Eye (tissue), 1 donor: ENCODE data around the gene SCAMP3.
"Not testable (repeated sequence)": the region's sequence is repeated elsewhere in the genome, so short reads cannot be mapped to it uniquely, and the experiment has no call there.

Experiments used
- DNase-seq: peaks from one replicate; pipeline ENCODE4 v3.0.0-alpha.2; 2015

Gene SCAMP3

DNA sequence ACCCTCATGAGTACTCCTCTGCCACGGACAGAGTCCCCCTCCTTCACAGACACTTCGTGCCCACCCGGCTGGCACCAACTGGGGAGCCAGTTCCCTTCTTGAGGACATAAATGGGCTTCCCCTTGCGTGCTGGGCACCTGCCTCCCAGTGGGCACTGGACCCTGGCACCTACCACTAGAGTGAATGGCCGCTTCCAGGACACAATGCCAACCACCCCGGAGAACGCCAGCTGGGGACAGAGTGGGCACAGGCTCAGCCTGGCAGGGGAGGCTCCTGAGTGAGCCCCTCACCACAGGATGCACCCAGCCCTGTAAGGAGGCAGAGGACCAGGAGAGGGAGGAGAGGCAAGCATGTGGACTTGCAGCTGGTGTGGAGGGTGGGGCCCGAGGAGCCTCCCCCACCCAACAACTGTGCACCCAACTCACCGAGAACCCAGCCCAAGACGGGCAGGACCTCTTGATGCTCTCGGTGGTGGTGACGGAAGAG, 7.9 kb downstream of the SCAMP3 start:
- no peak for DNase-seq

DNA sequence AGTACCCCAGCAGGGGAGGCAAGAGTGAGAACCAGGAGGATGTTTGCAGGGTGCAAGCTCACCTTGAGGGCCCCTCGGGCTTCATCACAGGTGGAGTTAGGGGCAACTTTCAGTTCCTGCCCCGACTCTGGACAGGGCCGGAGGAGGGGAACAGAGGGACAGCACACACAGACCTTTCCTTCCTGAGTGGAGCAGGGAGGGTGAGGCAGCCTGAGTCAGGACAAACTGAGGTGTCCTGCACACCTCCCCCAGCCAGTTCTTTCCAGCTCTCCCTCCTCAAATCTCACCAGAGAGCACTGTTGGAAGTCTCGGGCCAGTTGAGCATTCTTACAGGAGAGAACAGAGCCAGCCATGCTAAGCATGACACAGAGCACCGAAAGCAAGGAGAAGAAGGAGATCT, 8.4 kb downstream of the SCAMP3 start:
- no peak for DNase-seq

DNA sequence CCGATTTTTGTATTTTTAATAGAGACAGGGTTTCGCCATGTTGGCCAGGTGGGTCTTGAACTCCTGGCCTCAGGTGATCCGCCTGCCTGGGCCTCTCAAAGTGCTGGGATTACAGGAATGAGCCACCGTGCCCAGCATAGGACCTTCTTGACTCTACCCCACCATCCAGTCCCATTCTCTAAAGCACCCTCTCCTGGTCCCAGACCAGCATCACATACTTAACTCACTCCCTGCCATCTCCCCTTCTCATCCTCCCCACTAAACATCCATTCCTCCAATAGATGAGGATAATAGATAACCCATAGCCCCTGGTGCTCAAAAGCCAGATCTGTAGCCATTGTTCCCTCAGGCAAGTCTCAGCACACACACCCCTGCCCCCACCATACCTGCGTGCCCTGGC, 9.0 kb downstream of the SCAMP3 start:
- no peak for DNase-seq

DNA sequence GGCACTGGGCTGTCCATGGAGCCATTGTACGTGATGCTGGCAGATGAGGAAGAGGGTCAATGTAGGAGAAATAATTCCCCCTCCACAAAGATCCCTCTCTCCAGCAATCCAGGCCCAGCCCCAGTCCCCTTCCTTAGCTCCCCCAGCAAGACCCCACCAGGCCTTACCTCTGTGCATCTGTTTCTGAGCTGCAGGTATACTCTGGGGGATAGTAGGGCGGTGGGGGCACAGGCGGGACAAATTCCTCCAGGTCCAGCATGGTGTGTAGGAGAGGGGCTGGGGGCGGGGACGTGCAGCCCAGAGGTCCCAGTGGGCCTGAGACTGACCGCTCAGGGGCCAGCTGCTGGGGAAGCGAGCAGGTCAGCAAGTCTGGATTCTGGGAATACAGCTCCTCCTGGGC, 10.6 kb downstream of the SCAMP3 start:
- DNase-seq, result no peak

DNA sequence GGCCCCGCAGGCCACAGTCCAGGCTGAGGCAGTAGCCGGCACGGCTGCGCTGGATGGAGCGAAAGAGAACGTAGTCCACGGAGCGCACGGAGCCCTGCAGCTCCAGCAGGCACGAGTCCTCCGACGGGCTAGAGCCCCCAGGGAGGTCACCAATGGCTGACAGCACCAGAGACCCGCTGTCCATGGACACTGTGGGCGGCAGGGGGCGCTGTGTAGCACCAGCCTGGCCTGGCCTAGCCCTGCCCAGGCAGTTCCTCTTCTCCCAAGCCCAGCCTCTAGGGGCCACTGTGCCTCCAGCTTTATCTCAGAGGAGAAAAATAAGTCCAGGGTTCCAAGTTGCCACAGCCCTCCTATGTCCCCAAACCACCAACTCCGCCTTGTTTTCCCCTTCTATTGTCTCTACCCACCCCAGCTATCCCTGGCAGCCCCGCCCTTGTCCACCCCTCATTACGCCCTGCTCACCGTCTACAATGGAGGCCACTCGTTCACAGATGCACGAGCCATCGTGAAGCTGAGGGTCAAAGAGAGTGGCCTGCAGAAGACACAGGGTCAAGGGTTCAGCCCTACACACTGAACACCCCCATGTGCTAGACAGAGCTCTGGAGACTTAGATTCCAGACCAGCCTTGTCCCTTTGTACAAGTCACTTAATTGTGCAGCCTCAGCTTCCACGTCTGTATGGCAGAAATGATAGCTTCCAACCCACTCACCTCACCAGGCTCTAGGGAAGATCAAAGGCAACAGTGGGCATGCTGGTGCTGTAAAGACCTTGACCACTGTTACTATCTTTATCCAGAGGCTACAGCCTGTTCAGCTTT, 11.3 kb downstream of the SCAMP3 start:
- DNase-seq, result peak; percentile 98

DNA sequence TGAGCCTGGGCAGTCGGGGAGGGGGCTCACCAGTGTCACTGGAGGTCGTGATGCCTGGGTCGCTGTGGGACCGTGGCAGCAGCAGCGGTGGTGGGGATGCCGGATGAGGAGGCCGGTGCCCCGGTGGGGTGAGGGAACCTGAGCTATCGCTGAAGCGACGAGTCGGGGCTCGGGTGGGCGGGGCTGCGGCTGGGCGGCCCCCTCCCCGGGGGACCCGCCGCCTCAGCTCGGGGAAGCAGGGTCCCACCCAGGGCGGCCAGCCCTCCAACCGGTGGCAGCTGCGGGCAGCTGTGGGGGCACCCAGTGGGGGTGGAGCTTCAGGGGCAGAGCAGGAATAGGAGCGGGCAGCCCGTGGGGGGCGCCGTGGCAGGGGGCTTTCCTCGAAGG, 11.9 kb downstream of the SCAMP3 start:
- no peak for DNase-seq

DNA sequence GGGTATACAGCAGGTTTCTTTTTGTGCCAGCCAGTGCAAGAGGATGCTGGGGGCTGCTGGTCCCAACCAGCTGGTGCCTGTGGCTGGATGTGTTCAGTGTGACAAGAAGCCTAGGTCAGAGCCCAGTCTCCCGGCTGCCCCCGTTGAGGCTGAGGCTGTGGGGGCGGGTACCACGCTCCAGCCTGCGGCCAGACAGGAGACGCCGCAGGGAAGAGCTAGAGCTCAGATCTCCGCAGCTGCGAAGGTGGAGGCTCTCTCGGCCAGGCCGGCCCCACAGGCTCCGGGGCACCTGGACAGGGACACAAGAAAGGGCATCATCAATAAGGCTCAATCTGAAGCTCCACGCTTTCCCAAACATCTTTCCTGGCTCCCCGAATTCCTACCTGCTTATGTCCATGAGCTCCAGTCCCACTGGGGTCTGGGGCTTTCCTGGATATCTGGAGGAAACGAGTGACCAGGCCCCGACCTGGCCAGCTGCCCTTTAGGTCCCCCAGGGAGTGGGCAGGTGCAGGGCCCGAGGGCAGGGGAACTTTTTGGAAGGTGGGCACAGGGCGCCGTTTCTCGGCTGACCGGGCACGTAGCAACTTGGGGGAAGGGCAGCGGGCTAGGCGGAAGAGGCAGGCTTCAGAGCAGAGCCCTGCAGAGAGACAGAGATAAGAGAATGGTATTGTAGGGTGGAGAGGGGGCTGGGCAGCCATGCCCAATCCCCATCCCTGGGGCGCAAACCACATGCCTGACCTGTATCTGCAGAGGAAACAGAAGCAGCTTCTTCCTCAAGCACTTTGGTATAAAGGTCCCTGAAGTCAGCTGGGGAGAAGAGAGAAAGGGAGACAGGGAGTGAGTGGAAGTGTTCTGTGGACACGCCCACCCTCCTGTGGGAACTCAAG, 14.2 kb downstream of the SCAMP3 start:
- no peak for DNase-seq

DNA sequence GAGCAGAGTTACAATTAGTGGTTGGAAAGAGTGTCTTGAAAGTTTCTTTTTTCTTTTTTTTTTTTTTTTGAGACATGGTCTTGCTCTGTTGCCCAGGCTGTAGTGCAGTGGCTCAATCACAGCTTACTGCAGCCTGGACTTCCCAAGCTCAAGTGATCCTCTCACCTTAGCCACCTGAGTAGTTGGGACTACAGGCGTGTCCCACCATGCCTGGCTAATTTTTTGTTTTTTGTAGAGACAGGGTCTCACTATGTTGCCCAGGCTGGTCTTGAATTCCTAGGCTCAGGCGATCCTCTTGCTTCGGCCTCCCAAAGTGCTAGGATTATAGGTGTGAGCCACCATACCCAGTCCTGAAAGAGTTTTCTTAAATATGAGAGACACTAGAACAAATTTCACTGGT, 15.4 kb downstream of the SCAMP3 start:
- not testable (repeated sequence) for DNase-seq

DNA sequence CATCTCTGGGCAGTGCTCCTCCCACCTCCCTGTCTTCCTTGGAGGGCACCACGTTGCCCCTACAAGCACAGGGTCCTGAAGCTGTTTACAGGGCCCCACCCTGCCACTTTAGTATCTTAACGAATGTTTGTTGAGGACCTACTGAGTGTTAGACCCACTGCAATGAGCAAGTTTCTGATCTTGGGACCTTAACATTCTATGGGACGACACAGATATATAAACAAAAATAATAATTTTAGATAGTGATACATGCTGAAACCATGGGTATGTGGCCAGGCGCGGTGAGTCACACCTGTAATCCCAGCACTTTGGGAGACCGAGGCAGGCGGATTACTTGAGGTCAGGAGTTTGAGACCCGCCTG, 17.0 kb downstream of the SCAMP3 start:
- DNase-seq, result no peak

DNA sequence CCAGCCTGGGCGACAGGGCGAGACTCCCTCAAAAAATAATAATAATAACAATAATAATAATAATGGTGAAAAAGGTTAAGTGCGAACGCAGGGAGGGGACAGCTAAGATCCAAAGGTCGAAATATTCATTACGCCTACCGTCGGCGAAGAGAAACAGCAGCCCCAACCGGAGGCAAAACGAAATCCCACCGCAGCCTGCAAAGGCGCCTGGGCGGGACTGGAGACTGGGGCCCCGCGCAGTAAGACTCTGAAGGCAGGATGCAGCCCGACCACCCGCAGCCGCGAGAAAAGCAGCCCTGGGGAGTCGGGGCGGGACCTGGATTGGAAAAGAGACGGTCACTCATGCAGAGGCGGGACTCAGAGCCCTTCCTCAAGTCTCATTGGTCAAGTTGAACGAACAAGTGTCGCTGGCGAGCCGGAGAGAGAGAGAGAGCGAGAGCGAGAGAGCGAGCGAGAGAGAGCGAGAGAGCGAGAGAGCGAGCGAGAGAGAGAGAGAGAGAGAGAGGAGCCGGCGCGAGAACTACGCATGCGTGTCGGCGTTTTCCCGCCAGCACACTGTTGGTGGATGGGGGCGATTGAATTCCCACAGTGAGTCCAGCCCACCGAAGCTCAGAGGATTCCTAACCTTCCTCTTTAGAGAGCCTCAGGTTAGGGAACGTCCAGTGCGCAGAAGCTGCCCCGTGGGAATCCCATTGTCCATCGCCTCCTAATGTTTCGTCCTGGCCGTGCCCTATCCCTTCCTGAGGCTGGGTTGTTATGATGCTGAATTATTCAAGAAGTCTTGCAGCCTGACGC, 17.6 kb downstream of the SCAMP3 start:
- peak; percentile 100 for DNase-seq

DNA sequence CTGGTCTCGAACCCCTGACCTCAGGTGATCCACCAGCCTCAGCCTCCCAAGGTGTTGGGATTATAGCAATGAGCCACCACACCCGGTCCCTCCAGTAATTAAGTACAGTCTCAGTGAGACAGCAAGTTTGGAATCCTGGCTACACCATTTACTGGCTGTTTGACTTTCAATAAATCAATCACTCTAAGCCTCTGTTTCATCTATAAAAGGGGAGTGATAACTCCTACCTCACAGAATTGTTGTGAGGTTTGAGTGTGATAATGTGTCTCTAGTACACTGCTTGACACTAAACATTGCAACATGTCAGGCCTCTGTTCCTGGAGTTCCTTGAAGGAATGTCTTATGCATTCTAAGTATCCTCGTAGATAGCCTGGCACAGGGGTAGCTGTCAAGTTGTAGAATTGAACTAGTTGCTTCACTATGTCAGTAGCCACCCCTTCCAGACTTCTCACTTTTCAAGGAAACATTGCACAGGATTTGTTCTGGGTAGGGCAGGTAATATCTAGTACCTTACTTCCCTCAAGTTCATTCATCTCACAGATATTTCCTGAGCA, 19.3 kb downstream of the SCAMP3 start:
- peak; percentile 14 for DNase-seq

DNA sequence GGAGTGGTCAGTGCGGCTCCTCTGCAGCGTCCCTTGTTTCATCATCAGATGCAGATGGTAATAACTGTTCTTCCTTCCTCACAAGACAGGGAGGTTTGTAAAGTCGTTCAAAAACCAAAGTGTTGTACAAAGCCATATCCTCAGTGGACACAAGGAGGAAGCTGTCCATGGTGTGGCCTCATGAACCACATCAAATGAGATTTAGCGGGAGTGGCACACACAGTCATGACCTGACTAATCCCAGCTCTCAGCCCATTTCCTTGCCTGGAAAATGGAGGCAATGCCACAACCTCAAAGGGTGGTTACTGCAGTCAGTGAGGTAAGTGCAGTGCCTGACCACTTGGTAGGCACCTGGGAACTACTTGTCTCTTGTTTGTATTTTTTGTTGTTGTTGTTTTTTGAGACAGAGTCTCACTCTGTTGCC, 20.3 kb downstream of the SCAMP3 start:
- no peak for DNase-seq

DNA sequence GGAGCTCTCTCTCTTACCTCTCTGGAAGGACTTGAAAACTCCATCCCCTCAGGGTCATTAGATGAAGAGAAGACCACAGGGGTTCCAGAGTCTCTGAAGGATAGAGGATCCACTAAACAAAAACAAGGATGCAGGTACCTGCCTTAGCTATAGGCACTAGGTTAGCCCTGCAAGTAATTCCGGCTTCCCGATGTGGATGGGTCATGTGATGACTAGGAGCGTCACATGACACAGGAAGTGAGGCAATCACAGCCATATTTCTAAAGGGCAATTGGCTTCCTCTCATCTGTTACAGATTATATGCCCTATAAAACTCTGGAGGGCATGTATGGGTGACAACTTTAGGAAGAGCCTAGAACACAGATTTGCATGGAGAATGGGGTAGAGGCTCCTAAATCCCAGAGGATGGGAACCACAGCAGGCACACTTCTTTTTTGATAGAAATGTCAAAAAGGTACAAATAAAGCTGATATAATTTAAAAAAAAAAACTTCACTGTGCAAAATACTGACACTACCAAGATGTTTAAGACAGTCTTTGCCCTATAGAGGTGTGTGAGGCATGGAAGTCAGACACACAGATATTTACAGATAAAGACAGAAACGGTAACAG, 21.0 kb downstream of the SCAMP3 start:
- peak; percentile 95 for DNase-seq

DNA sequence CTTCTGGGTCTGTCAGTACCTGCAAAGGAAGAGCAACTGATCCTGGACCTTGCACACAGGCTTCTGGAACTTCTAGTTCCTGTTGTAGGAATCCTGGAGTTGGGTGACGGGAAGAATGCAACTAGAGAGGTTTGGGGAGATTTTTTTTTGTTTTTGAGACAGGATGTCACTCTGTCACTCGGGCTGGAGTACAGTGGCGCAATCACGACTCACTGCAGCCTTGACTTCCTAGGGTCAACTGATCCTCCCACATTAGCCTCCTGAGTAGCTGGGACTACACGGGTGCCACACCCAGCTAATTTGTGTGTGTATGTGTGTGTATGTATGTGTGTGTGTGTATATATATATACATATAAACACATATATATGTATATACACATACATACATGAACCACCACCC, 25.7 kb downstream of the SCAMP3 start:
- DNase-seq, result no peak

DNA sequence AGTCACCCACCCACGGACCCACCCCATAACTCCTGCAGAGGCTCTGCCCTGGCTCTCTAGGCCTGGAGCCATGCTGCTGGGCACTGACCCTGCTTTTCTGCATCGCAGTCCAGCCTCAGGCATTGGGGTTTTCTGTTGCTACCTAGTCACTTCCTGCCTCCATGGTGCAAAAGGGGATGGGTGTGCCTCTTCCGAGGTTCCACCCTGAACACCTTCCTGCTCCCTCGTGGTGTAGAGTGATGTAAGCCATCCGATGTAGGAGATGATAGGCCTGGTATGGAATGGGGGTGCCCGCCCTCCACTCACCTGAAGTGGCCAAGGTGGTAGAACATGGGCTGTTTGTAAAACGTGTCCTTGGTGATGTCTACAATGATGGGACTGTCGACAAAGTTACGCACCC, 26.8 kb downstream of the SCAMP3 start:
- DNase-seq, result not testable (repeated sequence)

DNA sequence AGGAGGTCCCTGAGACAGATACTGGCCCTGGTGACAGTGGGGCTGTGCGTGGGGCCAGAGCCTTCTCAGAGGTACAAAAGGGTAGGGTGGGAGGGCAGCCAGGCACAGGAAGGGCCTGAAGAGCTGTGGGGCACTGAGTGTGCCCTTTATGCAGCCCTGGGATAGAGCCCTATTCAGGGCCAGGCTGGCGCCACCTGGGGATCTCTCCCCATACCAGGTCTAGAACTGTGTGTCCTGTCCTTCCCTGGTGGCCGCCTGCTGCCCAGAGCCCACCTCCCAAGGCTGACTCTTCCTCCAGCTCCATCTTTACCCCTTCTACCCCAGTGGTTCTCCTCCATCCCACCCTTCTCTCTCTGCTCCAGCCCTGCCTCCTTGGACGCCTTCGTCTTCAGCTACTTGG, 28.7 kb downstream of the SCAMP3 start:
- DNase-seq, result not testable (repeated sequence)

DNA sequence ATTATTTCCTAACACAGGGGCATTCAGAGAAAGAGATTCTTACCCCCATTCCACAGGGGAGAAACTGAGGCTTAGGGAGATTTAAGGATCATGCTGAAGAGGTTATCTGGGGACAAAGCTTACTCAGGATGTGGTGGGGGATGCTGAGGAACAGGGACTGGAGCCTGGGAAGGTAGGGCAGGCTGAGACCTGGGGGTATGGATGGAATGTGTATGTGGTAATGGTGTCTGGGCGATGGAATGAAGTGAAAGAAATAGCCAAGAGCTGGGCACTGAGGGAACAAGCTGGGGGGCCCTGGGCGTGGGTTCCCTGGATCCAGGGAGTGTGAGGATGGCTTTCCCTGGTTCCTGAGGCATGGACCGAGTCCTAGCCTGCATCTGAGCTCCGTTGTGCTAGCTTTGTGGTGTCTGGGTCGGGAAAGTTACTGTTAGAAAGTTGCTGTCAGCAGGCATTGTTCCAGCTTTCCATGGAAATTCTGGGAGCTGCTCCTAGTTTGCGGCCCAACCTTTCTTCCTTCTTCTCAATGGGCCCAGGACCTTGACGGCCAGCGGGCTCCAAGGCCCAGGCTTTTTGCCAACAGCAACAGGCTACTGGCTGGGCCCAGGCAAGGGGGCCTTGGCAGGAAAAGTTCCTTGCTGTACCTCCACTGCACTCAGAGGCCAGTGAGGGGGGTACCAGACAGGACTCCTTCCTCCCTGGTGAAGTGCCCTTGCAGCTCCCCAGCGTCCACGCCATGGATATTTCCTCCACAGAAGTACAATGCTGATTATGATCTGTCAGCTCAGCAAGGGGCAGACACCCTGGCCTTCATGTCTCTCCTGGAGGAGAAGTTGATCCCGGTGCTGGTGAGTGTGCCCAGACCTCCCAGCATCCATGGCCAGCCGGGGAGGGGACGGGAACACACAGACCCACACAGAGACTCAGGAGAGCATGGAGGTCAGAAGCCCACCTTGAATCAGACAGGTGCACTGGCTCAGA, 29.9 kb downstream of the SCAMP3 start:
- peak; percentile 48 for DNase-seq

DNA sequence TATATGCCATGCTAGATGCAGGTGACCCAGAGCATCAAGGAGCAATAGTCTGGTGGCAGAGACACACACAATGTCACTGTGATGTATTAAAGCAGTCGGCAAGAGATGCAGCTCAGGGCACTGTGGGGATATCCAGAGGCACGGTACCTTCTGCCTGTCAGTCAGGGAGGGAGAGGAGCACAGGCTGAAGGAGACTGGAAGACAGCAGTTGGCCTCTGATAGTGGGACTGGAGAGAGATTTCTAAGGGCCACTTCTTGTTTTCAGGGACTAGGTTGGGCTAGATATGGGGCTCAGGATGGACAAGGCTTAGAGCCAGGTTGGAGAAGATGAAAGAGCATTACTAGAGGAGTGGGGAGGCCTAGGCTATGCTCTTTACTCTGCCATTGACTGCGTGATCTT, 30.9 kb downstream of the SCAMP3 start:
- not testable (repeated sequence) for DNase-seq

DNA sequence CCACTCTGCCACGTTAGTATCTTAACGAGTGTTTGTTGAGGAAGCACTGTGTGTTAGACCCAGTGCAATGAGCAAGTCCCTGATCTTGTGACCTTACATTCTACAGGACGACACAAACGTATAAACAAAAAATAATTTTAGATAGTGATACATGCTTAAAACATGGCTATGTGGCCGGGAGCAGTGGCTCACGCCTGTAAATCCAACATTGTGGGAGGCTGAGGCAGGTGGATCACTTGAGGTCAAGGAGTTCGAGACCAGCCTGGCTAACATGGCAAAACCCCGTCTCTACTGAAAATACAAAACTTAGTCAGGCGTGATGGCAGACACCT, 34.1 kb downstream of the SCAMP3 start:
- no peak for DNase-seq

DNA sequence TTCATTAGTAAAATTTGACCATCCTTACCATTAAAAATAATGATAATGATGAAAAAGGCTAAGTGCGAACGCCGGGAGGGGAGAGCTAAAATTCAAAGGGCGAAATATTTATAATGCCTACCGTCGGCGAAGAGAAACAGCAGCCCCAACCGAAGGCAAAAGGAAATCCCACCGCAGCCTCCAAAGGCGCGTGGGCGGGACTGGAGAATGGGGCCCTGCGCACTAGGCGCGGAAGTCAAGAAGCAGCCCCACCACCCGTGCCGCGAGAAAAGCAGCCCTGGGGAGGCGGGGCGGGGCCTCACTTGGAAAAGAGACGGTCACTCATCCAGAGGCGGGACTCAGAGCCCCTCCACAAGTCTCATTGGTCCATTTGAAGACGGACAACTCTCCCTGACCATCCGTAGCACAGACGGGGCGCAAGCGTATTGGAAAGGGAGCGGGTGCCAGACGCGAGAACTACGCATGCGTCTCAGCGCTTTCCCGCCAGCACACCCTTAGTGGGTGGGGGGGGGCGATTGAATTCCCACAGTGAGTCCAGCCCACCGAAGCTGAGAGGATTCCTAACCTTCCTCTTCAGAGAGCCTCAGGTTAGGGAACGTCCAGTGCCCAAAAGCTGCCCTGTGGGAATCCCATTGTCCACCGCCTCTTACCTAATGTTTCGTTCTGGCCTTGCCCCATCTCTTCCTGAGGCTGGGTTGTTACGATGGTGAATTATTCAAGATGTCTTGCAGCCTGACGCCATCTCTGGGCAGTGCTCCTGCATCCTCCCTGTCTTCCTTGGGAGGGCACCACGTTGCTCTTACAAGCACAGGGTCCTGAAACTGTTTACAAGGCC, 34.7 kb downstream of the SCAMP3 start:
- peak; percentile 100 for DNase-seq
